NOMO-1 treated with dmso at 0.1 percent for 144 hours (cell line): Measurements from ENCODE around the gene OSBPL10.

ENCODE experiments used
- DNase-seq: peaks from one replicate; lab custom pipeline; 2025; ENCODE audit not compliant: unreplicated experiment; lab: John Stamatoyannopoulos, UW

OSBPL10 gene

GRCh38 chr3:31752305-31753049 is 228.6 kb downstream of the OSBPL10 start:
- DNase-seq = no peak

- no peak for DNase-seq
Observed at GRCh38 chr3:31750341-31750740, 230.7 kb downstream of the OSBPL10 start.

GRCh38 chr3:31748933-31749295 is 232.1 kb downstream of the OSBPL10 start:
- DNase-seq = no peak

- no peak for DNase-seq
Observed at GRCh38 chr3:31748281-31748932, 232.7 kb downstream of the OSBPL10 start.

GRCh38 chr3:31747785-31748184 is 233.3 kb downstream of the OSBPL10 start:
- no peak for DNase-seq

- no peak for DNase-seq
Observed at GRCh38 chr3:31744913-31745312, 236.1 kb downstream of the OSBPL10 start.

- DNase-seq = no peak
Observed at GRCh38 chr3:31743331-31744089, 237.6 kb downstream of the OSBPL10 start.

GRCh38 chr3:31740397-31740796 is 240.7 kb downstream of the OSBPL10 start:
- no peak for DNase-seq

GRCh38 chr3:31738412-31738811 is 242.7 kb downstream of the OSBPL10 start:
- DNase-seq = no peak

- DNase-seq = no peak
Observed at GRCh38 chr3:31735667-31736066, 245.4 kb downstream of the OSBPL10 start.

GRCh38 chr3:31733234-31733667 is 247.8 kb downstream of the OSBPL10 start:
- no peak for DNase-seq

GRCh38 chr3:31732548-31732947 is 248.5 kb downstream of the OSBPL10 start:
- no peak for DNase-seq

- no peak for DNase-seq
Observed at GRCh38 chr3:31729573-31729972, 251.5 kb downstream of the OSBPL10 start.

GRCh38 chr3:31729082-31729481 is 252.0 kb downstream of the OSBPL10 start:
- no peak for DNase-seq

GRCh38 chr3:31728403-31728802 is 252.7 kb downstream of the OSBPL10 start:
- DNase-seq = no peak

- no peak for DNase-seq
Observed at GRCh38 chr3:31725976-31726375, 255.1 kb downstream of the OSBPL10 start.

GRCh38 chr3:31725568-31725967 is 255.5 kb downstream of the OSBPL10 start:
- no peak for DNase-seq

- DNase-seq = no peak
Observed at GRCh38 chr3:31724651-31725050, 256.4 kb downstream of the OSBPL10 start.

GRCh38 chr3:31724116-31724515 is 256.9 kb downstream of the OSBPL10 start:
- no peak for DNase-seq

- no peak for DNase-seq
Observed at GRCh38 chr3:31723701-31724100, 257.4 kb downstream of the OSBPL10 start.

- no peak for DNase-seq
Observed at GRCh38 chr3:31721676-31722075, 259.4 kb downstream of the OSBPL10 start.
